ENCODE results near the gene AGPAT4. TPM values are rescaled to one million over a fixed set of nuclear protein-coding genes. Genes with fewer than 3 reads are reported as not detected.

The AGPAT4 gene
- total and polyA plus RNA-seq, 3 donors from 2014 or later = 5.4 to 7.2 (median 6.4) TPM

GRCh38 chr6:161117308-161117707, 156.6 kb downstream of the AGPAT4 start:
- Histone ChIP-seq H3K27me3 (no peaks in the 10 kb centered on the region), H3K4me1 (no peaks in the 10 kb centered on the region), H3K4me3 (no peak overlapping the region), H3K27ac (no peak overlapping the region), H3K36me3 (ENCODE audit: low read depth, missing control alignments) (no peaks in the 10 kb centered on the region), H3K9me3 (no peaks in the 10 kb centered on the region)
- intact Hi-C loops (cut with DNase I; ENCODE audit: low total_unique reads) = no loop called here
- TF ChIP-seq CTCF (IDR thresholded peaks at IDR 0.05) (no peak), POLR2A (IDR thresholded peaks at IDR 0.05) (no peak)
- 90 to 92% methylated on average over 7 of the region's 7 CpGs for WGBS, 2 donors
- DNase-seq = no peak

- no peaks in the 10 kb centered on the region for H3K27me3 ChIP-seq
- no peaks in the 10 kb centered on the region for H3K9me3 ChIP-seq
- H3K4me3 ChIP-seq = no peak overlapping the region
- no peak for DNase-seq
- no peaks in the 10 kb centered on the region for H3K36me3 ChIP-seq (ENCODE audit: low read depth, missing control alignments)
- H3K27ac ChIP-seq = no peak overlapping the region
- 93 to 95% methylated on average over 4 of the region's 4 CpGs for WGBS, 2 donors
- H3K4me1 ChIP-seq = no peaks in the 10 kb centered on the region
- no peak for TF ChIP-seq CTCF (IDR thresholded peaks at IDR 0.05)
- no peak for TF ChIP-seq POLR2A (IDR thresholded peaks at IDR 0.05)
- intact Hi-C loops (cut with DNase I; ENCODE audit: low total_unique reads) = no loop called here
Observed at GRCh38 chr6:161116554-161116953, 157.3 kb downstream of the AGPAT4 start.

- WGBS, 2 donors = 88 to 94% methylated on average over 3 of the region's 3 CpGs
- DNase-seq = no peak
- intact Hi-C loops (cut with DNase I; ENCODE audit: low total_unique reads) = no loop called here
- TF ChIP-seq CTCF (IDR thresholded peaks at IDR 0.05) (no peak), POLR2A (IDR thresholded peaks at IDR 0.05) (no peak)
- Histone ChIP-seq H3K27ac (no peak overlapping the region), H3K4me1 (no peaks in the 10 kb centered on the region), H3K27me3 (no peaks in the 10 kb centered on the region), H3K4me3 (no peak overlapping the region), H3K9me3 (no peaks in the 10 kb centered on the region), H3K36me3 (ENCODE audit: low read depth, missing control alignments) (no peaks in the 10 kb centered on the region)
Observed at GRCh38 chr6:161115468-161115867, 158.4 kb downstream of the AGPAT4 start.

GRCh38 chr6:161111261-161111660, 162.6 kb downstream of the AGPAT4 start:
- Histone ChIP-seq H3K4me1 (no peaks in the 10 kb centered on the region), H3K9me3 (no peaks in the 10 kb centered on the region), H3K27ac (no peak overlapping the region), H3K27me3 (no peaks in the 10 kb centered on the region), H3K36me3 (ENCODE audit: low read depth, missing control alignments) (no peaks in the 10 kb centered on the region), H3K4me3 (no peak overlapping the region)
- 86 to 91% methylated on average over 4 of the region's 4 CpGs for WGBS, 2 donors
- DNase-seq = no peak
- TF ChIP-seq CTCF (IDR thresholded peaks at IDR 0.05) (no peak), POLR2A (IDR thresholded peaks at IDR 0.05) (no peak)
- intact Hi-C loops (cut with DNase I; ENCODE audit: low total_unique reads) = no loop called here

- Histone ChIP-seq H3K27me3 (no peaks in the 10 kb centered on the region), H3K4me3 (no peak overlapping the region), H3K36me3 (ENCODE audit: low read depth, missing control alignments) (no peaks in the 10 kb centered on the region), H3K9me3 (no peaks in the 10 kb centered on the region), H3K27ac (no peak overlapping the region), H3K4me1 (no peaks in the 10 kb centered on the region)
- intact Hi-C loops (cut with DNase I; ENCODE audit: low total_unique reads) = no loop called here
- 91% methylated on average over 14 of the region's 14 CpGs for WGBS, 2 donors
- DNase-seq = no peak
- no peak for TF ChIP-seq POLR2A (IDR thresholded peaks at IDR 0.05)
- TF ChIP-seq CTCF (IDR thresholded peaks at IDR 0.05) = no peak
Observed at GRCh38 chr6:161110028-161110779, 163.7 kb downstream of the AGPAT4 start.

Measured in testis (tissue), 3 donors.